Measurements from ENCODE around the gene EFNA3.

Gene EFNA3

GRCh38 chr1:155068599-155068998 is 10.0 kb upstream of the EFNA3 start:
- no peak for DNase-seq (ENCODE audit: low read depth)

GRCh38 chr1:155069551-155070157 is 9.0 kb upstream of the EFNA3 start:
- no peak for DNase-seq (ENCODE audit: low read depth)

DNA sequence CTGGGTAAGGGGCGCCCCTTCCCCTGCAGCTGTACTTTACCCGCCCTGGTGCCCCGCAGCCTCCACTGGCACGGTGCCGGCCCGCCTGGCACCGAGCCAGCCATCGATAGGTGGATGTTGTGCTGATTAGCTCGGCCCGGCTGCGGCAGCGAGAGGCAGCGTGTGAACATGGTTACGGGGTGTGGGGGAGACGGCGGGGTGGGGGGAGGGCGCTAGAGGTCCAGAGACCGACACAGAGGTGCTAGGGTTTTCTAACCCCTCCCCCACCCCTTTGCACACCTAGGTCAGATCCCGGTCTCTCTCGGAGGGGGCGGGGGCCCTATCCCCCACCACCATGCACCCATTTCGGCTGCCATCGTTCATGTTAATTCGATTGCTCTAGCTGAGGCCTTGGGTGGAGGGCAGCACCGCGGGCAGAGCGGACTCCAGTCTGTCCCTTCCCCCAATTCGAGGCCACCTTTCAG is 8.4 kb upstream of the EFNA3 start:
- DNase-seq (ENCODE audit: low read depth), result no peak

GRCh38 chr1:155070721-155071569 is 7.7 kb upstream of the EFNA3 start:
- no peak for DNase-seq (ENCODE audit: low read depth)

GRCh38 chr1:155071701-155072100 is 6.9 kb upstream of the EFNA3 start:
- no peak for DNase-seq (ENCODE audit: low read depth)

DNA sequence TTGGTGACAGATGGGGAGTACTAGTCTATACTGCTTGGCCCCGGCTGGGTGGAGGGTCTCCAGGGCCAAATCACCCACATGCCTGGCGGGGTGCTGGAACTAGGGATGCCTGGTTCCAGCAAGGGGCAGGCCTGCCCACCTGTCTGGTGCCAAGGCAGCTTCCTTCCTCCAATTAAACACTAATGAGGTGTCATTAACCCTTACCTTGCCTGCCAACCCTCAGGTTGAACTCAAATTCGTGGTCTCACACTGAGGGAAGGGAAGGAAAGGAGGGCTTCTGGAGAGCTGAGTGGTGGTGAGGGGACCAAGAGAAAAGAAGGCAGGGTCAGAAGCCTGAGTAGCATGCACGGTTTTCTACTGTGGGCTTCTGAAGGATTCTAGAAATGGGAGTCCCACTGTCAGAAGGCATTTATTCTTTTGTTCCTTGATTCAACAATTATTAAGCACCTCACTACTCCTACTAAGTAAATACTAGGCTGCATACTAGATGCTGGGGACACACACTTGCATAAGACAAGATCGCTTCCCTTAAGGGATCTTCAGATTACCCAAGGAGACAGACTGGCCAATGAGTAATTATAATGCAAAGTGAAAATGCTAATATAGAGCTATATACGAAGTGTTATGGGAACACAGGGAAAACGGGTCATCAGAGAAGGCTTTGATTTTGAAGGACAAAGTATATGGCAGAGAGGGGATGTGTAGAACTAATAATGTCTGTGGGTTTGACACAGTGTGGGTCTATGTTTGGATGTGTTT is 5.9 kb upstream of the EFNA3 start:
- DNase-seq (ENCODE audit: low read depth), result no peak

DNA sequence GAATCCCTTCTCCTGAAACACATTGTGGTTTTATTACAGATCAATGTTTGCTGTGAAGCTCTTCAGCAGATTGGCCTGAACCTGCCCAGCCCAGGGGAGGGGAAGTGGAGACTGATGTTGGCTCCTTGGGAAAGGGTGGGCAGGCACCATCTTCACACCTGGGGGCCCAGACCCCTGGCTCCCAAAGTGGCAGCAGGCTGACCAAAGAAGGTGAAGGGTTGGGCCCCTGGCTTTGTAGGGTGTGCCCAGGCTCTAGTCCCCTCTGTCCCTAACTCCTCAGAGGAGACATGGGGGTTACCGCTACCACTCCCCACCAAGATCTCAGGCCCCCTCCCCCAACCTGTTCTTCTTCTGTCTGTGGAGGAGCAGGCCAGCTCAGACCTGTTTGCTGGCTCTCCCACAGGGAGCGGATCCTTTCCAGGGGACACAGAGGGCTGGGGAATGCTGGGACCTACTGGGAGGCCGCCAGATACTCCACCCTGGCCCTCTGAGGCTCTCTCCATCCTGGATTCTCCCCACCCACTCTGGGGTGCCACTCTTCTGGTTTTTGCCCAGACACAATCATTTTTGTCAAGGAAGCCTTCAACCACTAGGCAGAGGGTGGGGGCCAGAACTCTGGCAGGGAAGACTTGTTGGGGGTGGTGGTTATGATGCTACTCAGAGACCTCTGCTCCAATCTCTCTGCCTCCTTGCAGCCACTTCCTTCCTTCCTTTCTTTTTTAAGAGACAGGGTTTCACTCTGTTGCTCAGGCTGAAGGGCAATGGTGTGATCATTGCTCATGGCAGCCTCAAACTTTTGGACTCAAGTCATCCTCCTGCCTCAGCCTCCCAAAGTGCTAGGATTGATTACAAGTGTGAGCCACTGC is 5.0 kb upstream of the EFNA3 start:
- no peak for DNase-seq (ENCODE audit: low read depth)

- DNase-seq (ENCODE audit: low read depth), result no peak
Measured at GRCh38 chr1:155075535-155075934, 3.1 kb upstream of the EFNA3 start.

- no peak for DNase-seq (ENCODE audit: low read depth)
Measured at GRCh38 chr1:155076371-155076770, 2.3 kb upstream of the EFNA3 start.

GRCh38 chr1:155077346-155077745 is 1.3 kb upstream of the EFNA3 start:
- DNase-seq (ENCODE audit: low read depth), result no peak

DNA sequence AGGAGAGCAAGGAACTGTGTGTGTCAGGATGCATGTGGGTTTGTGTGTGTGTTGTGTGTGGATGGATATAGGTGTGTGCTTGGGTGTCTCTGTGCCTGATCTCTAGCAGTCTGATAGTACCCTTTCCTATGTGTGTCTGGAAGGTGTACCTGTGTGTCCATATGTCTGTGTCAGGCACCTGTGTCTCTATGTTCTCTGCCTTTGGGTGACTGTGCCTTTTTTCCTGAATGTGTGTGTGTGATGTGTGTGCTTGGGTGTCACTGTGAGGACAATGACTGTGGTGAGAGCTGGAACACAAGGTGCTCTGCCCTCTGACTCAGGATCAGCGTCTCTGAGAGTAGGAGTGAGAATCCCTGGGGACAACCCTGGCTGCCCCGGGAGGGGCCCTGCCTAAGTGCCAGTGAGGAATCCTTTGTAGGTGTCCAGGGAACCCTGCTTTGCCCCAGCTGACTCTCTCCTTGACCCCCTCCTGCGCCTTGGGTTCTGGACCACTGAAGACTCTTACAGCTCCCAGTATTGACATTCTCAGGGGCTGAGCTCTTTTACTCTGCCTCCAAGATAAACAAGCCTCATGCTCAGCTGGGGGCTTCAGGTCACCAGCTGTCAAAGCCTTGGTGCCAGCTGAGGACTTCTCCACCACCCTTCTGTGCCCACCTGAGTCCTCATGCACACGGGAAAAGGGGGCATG is 735 bp upstream of the EFNA3 start:
- no peak for DNase-seq (ENCODE audit: low read depth)

GRCh38 chr1:155079210-155079486 is 511 bp downstream of the EFNA3 start:
- DNase-seq (ENCODE audit: low read depth), result no peak

GRCh38 chr1:155079487-155080311 is 1.1 kb downstream of the EFNA3 start:
- DNase-seq (ENCODE audit: low read depth), result no peak

DNA sequence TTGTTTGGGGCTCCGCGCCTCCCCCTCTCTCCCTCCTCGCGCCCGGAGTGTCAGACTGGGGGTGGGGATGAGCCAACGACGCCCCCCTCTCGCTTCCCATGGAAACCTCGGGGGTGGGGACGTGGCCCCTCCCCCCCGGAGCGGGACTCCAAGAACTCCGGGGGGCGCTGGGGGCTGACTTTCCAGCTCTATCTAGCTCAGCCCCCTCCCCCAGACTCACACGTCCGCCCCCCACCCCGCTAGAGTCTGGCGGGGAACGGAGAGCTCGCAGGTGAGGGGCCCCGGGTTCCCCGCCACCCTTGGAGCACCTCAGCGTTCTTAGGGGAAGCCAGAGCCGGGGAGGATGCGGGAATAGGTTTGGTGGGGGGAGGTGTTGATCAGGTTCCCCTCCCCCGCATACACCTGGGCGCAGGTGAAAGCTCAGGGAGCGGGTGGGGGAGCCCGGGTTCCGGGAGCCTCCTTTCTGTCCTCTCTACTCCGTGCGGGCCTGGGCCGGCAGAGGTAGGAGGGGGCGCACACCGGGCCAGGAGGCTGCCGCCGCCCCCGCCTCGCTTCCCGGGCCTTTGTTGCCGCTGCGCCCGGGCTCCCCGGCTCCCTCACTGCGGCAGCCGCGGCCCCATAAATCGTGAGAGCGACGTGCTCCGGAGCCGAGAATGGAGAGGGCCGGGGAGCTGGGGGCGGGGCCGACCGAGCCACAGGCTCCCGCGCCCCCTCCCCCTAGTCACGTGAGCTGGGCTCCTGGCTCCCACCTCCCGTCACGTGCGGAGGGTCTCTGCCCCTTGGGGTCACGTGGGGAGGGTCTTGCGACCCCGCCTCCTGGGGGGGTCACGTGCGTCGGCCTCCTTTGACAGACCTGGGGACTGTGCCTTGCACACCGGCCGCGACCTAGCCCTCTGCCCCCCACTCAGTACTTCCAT is 1.9 kb downstream of the EFNA3 start:
- DNase-seq (ENCODE audit: low read depth), result no peak

DNA sequence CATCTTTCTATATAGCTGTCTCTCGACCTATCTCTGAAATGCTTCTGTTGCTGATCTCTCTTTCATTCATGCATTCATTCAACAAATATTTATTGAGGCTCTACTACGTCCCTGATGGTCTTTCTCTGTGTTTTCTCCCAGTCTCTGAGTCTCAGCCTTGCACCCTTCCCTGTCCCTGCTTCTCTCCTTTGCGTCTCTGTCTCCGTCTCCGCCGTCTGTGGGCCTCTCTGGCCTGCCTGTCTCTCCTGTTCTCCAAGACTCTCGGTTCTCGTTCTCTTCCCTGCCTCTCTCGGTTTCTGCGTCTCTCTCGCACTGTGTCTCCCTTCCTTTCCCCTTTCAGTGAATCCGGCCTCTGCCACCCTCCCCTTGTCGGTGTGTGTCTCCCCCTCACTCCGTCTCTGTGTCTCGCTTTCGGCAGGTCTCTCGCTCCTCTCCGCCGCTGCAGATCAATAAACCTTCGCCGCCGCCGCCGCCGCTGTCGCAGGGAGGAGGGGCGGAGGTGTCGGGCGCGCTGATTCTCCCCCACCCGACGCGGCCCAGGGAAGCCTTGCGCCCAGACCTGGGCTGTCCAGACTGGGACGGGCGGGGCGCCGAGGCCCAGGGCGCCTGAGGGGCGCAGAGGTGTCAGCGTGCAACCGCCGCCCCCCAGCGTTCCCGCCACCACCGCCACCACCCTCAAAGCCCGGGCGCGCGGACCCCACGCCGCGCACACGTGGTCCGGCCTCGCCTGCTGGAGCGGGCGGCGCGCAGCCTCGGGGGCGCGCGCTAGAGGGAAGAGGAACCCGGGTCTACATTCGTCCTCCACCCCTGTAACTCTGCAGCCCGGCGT is 3.0 kb downstream of the EFNA3 start:
- DNase-seq (ENCODE audit: low read depth), result no peak

- no peak for DNase-seq (ENCODE audit: low read depth)
Measured at GRCh38 chr1:155082301-155083051, 3.8 kb downstream of the EFNA3 start.

GRCh38 chr1:155083052-155083541 is 4.5 kb downstream of the EFNA3 start:
- no peak for DNase-seq (ENCODE audit: low read depth)
